Measurements from ENCODE around the gene PLXNB1. TPM values are rescaled to one million over a fixed set of nuclear protein-coding genes. Genes with fewer than 3 reads are reported as not detected.

Gene PLXNB1
- total RNA-seq, 1 donor from 2014 or later, result 211 TPM

DNA sequence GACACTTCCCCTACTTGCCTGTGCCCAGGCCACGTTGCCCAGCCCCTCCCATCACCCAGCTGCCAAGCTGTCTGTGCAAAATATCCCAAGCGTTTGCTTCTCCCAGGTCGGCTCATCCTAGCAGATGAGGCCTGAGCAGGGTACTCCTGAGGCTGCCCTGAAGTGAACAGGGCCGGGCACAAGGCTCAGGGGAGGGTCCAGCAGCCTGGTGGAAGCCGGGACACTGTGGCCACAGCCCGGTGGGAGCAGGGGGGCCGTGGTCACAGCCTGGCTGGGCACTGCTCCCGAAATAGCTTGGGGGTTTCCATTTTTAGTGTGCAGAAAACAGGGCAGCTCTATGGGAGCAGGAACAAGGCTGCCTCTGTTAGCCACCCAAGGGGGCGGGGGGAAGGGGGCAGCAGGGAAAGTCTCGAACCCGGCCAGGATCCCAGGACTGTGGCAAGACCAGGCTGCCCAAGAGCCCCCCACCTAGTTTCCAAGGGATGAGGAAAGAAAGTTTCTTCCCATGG lies 3.4 kb downstream of the PLXNB1 start:
- Mint-ChIP-seq H3K27me3 (ENCODE audit: low read depth) (no peaks in the 10 kb centered on the region), H3K4me1 (peaks cover 52% of the 10 kb centered on the region), H3K4me3 (no peak overlapping the region), H3K36me3 (peaks cover 2% of the 10 kb centered on the region), H3K27ac (peak overlapping the region; percentile 62), H3K9me3 (no peaks in the 10 kb centered on the region)
- DNase-seq (ENCODE audit: low spot score in 2 of 2, unreplicated experiment in 2 of 2), result no peak
- TF ChIP-seq, protein P1, sequence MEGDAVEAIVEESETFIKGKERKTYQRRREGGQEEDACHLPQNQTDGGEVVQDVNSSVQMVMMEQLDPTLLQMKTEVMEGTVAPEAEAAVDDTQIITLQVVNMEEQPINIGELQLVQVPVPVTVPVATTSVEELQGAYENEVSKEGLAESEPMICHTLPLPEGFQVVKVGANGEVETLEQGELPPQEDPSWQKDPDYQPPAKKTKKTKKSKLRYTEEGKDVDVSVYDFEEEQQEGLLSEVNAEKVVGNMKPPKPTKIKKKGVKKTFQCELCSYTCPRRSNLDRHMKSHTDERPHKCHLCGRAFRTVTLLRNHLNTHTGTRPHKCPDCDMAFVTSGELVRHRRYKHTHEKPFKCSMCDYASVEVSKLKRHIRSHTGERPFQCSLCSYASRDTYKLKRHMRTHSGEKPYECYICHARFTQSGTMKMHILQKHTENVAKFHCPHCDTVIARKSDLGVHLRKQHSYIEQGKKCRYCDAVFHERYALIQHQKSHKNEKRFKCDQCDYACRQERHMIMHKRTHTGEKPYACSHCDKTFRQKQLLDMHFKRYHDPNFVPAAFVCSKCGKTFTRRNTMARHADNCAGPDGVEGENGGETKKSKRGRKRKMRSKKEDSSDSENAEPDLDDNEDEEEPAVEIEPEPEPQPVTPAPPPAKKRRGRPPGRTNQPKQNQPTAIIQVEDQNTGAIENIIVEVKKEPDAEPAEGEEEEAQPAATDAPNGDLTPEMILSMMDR (IDR thresholded peaks at IDR 0.05; ENCODE audit: unreplicated experiment), result no peak

DNA sequence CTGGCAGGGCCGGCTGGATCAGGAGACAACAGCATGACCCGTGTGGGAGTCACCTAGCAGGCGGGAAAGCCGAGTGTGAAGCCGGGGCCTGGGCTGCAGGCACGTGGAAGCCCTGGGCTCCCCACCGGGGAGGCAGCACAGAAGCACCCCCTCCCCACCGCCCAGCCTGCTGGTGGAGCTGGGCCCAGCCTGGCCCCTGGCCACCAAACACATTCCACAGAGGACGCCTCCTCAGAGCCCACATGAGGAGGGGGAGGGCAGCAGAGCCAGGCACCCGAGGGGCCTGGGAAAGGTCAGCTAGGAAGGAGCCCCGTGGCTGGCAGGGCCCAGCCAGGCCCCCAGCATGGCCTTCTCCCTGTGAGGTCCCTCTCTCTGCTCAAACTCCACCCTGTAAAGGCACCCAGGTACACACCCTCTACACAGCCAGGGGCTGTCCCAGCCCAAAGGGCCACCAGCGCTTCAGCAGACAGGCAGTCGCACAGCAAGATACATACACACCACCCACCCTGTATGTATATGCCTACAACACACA lies 4.5 kb downstream of the PLXNB1 start:
- TF ChIP-seq, protein P1 (IDR thresholded peaks at IDR 0.05; ENCODE audit: unreplicated experiment), result no peak
- Mint-ChIP-seq H3K4me3 (peak overlapping the region; percentile 4), H3K27me3 (ENCODE audit: low read depth) (no peaks in the 10 kb centered on the region), H3K4me1 (peaks cover 42% of the 10 kb centered on the region), H3K27ac (peak overlapping the region; percentile 89), H3K36me3 (peaks cover 2% of the 10 kb centered on the region), H3K9me3 (no peaks in the 10 kb centered on the region)
- DNase-seq (ENCODE audit: low spot score in 2 of 2, unreplicated experiment in 2 of 2), result no peak

DNA sequence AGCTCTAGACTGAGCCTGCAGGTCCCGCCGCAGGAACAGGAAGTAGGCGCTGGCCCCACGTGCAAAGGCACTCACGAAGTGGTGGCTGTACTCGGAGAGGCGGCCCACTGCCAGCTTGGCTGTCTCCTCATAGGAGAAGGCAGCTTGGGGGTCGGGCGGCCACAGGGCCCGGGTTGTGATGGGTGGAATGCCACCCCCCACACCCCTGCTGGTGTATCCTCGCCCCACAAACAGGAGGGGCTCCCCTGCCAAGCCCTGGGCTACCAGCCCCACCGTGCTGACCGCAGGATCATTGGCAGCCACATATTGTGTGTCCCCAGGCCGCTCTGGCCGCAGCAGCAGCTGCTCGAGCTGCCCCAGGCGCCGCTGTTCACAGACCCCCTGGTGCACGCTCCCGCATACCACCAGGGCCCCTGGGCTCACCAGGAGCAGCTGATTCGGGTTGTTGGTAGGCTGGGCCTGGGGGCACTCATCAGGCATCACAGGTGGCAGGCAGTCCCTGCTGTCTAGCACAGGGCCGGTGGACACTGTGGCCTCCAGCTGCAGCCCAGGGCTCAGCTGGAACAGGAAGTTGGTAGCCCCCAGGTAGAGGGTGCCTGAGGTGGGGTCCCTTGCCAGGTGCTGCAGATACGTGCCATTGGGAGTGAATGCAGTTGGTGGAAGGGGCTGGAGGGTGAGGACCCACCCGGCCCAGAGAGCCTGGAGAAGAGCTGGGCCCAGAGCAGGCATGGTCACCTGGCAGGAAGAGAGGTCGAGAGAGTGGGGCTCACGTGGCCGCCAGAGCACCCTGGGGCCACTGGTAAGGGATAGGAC lies 5.8 kb downstream of the PLXNB1 start:
- Mint-ChIP-seq H3K4me1 (peaks cover 37% of the 10 kb centered on the region), H3K9me3 (no peaks in the 10 kb centered on the region), H3K27me3 (ENCODE audit: low read depth) (no peaks in the 10 kb centered on the region), H3K36me3 (peaks cover 2% of the 10 kb centered on the region), H3K4me3 (no peak overlapping the region), H3K27ac (peak overlapping the region; percentile 89)
- TF ChIP-seq, protein P1 (IDR thresholded peaks at IDR 0.05; ENCODE audit: unreplicated experiment), result no peak
- no peak for DNase-seq (ENCODE audit: low spot score in 2 of 2, unreplicated experiment in 2 of 2)

DNA sequence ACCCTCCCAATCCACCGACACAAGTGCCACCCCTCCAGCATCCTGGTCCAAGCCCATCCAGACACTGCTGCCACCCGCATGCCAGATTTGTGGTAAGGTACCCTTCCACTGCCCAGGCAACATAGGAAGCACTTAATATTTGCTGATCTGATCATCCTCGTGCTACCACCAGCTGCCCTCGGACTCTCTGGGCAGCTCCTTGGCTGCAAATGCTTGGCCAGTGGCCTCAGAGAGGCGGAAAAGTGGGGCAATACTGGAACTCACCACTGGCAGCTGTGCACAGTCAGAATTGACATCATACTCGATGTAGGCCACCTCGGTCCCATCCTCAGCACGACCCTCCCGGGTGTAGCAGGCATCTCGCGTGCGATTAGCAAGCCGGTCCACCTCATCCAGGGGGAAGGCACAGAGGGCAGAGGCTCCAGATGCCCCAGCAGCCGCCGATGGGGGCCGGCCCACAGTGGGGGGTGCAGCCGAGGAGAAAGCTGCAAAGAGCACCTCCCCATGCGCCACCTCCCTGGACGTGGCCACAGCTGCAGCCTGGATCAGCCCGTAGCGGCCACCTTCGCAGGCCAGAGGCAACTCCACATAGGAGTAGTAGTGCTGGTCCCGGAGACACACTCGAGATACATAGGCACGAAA lies 6.5 kb downstream of the PLXNB1 start:
- Mint-ChIP-seq H3K27me3 (ENCODE audit: low read depth) (no peaks in the 10 kb centered on the region), H3K36me3 (peaks cover 2% of the 10 kb centered on the region), H3K4me3 (no peak overlapping the region), H3K9me3 (no peaks in the 10 kb centered on the region), H3K27ac (no peak overlapping the region), H3K4me1 (peaks cover 36% of the 10 kb centered on the region)
- TF ChIP-seq, protein P1 (IDR thresholded peaks at IDR 0.05; ENCODE audit: unreplicated experiment), result no peak
- no peak for DNase-seq (ENCODE audit: low spot score in 2 of 2, unreplicated experiment in 2 of 2)

DNA sequence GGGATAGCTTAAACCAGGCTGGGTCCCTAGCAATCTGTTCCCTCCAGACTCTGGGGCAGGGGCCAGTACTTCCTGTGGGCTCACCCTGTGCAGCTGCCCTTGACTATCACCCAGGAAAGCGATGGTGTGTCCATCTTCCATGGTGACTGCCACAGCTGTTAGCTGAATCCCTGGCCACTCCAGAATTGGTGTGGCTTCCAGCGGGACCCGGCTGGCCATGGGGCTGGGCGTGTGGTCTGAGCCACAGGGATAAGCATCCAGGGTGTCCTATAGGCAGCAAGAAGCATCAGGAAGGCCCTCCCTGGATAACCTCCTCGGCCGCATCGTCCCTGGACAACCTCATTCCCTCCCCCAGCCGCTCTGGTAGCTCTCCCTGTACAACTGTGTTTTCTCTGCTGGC lies 7.2 kb downstream of the PLXNB1 start:
- Mint-ChIP-seq H3K27me3 (ENCODE audit: low read depth) (no peaks in the 10 kb centered on the region), H3K4me1 (peaks cover 29% of the 10 kb centered on the region), H3K27ac (no peak overlapping the region), H3K9me3 (no peaks in the 10 kb centered on the region), H3K4me3 (no peak overlapping the region), H3K36me3 (peaks cover 2% of the 10 kb centered on the region)
- TF ChIP-seq, protein P1 (IDR thresholded peaks at IDR 0.05; ENCODE audit: unreplicated experiment), result no peak
- DNase-seq (ENCODE audit: low spot score in 2 of 2, unreplicated experiment in 2 of 2), result no peak
